HUDEP-2 (cell line): ENCODE measurements around the gene CRTC1.
A peak's percentile ranks its signal among the peaks of the same experiment; 100 is the strongest.

Experiments used
- DNase-seq, 76 experiments: peaks; one replicate each; lab custom pipeline; 2025; ENCODE audit not compliant: unreplicated experiment in 76 of 76; lab: John Stamatoyannopoulos, UW

The CRTC1 gene, protein sequence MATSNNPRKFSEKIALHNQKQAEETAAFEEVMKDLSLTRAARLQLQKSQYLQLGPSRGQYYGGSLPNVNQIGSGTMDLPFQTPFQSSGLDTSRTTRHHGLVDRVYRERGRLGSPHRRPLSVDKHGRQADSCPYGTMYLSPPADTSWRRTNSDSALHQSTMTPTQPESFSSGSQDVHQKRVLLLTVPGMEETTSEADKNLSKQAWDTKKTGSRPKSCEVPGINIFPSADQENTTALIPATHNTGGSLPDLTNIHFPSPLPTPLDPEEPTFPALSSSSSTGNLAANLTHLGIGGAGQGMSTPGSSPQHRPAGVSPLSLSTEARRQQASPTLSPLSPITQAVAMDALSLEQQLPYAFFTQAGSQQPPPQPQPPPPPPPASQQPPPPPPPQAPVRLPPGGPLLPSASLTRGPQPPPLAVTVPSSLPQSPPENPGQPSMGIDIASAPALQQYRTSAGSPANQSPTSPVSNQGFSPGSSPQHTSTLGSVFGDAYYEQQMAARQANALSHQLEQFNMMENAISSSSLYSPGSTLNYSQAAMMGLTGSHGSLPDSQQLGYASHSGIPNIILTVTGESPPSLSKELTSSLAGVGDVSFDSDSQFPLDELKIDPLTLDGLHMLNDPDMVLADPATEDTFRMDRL

DNA sequence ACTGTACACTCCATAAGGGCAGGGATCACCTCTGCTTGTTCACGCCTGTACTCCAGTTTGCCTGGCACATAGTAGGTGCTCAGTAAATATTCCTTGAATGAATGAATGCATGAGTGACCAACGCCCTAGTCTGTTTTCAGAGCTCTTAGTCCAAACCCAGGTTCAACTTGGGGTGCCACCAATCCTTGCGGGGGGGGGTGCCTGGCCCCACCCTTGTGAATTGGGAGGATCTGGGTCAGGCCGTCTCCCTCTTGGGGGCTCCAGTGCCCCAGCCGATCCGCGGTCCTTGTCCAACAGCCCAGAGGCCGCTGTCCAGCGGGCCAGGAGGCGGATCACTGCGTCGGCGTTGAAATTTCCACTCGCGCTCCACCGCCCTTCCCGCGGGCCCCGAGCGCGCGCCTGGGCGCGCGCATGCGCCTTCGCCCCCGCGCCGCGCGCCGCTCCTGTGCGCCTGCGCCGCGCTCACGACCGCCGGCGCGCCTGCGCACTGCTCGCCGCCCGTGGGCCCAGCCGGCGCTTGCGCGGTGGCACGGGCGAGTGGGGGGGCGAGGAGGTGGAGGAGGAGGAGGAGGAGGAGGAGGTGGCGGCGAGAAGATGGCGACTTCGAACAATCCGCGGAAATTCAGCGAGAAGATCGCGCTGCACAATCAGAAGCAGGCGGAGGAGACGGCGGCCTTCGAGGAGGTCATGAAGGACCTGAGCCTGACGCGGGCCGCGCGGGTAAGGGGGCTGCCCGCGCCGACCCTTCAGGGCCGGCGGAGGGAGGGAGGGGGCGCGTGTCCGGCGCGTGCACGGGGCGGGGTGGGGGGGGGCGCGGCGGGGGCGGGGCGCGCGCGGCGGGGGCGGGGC is at the start of gene CRTC1:
TSS of gene CRTC1 (plus strand) at position 572 of the 849 bp plus-strand sequence. CDS start at position 595, 23 bp downstream.
- DNase-seq = peak in 75 of 76 experiments; percentile 32 to 96 (median 88)

DNA sequence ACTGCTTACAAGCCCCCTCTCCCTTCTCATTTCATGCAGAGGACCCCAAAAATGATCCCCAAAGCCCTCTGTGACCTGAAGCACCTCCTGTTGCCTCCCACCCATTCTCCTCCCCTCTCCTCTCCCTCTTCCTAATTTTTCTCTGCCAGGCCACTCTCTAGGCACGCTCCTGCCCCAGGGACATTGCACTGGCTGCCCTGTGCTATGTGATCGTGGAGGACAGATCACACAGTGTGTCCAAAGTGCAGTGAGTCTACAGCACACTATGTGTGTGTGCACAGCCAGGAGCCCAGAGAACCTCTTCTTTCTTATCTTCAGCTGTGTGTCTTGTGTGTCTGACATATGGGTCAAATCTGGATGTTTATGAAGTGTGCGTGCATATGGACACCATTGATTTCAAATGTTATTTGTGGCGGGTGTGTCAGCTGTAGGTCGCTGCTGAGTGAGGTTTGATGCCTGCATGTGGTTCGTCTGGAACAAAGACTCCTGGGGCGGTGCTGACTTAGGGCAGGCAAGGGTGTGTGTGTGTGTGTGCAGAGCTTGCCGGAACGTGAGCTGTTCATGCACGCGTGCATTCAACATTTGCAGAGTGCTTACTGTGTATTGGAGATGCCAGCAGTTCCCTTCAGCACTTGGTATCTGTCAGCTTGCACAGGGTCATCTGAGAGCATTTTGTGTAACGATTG is 48.7 kb upstream of the CRTC1 start:
- peak in 3 of 76 experiments; percentile 11 to 40 (median 17) for DNase-seq

DNA sequence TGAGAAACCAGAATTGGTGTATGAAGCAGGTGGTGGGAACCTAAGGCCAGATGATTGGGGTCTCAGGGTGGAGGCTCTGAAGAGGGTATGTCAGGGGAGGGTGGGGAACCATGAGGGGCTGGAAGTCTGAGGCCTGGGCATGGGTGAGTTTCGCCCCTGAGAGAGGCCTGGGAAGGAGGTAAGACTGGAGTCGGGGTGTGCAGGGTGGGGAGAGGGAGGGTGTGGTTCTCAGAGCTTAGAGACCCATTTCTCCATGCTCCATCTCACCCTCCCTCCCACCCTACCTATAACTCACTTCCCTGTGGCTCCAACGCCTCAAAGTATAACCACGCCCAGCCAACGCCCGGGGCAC is 47.7 kb upstream of the CRTC1 start:
- DNase-seq = no peak

DNA sequence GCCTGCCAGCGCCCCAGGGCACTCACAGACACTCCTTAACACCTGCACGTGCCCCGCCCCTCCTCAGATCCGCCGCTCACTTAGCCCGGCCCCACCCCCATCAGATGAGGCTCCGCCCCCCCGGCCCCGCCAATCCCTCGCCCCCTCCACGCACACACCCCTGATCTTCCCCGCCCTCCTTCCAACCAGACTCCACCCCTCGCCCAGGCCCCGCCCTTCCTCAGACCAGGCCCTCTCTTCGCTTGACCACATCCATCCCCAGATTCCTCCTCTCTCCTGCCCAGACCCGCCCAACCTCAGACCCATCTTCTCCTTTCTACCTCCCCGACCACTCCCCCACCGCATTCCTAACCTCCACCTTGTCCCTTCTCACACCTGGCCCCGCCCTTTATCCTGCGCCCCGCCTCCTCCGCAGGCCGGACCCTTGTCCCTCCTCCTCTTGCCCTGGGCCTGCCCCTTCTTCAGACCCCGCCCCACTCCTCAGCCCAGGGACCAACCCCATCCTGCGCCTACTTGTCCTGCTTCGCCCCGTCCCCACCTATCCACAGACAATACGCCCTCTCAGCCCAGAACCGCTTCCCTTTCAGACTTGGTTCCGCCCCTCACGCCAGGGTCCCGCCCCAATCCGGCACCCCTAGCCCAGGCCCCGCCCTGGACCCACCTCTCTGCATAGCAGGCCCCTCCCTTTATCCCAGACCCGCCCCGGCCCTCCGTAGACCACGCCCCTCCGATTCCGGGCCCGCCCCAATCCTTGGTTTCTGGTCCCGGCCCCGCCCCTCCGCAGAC is 47.1 kb upstream of the CRTC1 start:
- peak; percentile 79 to 100 (median 98) for DNase-seq

DNA sequence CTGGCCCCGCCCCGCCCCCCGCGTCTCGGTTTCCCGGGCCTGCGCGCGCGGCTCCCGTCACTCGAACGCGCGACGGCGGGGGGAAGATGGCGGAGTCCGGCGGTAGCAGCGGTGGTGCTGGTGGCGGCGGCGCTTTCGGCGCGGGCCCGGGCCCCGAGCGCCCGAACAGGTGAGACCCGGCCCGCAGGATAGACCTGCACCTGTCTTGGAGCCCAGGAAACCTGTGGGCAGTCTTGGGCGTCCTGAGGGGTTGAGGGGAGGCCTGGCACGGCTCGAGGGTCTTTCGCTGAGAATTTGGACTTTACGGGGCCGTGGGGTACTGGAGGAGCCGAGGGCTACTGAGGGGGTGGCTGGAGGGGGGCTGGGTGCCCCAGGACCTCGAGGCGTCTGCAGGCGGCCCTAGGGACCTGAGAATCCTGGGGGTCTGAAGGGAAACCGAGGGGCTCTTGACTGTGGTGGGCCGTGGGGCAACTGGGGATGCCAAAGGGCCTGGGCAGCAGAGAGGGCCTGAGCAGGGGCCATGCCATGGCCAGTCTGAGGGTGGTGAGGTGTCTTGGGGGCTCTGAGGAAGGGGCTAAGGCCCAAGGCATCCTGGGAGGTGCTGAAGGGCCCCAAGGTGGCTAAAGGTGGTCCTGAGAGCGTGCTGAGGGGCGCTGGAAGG is 46.4 kb upstream of the CRTC1 start, which contains the start of gene KLHL26:
TSS of gene KLHL26 (plus strand) at position 60 of the 661 bp plus-strand sequence. CDS start at position 87, 27 bp downstream.
- no peak for DNase-seq

DNA sequence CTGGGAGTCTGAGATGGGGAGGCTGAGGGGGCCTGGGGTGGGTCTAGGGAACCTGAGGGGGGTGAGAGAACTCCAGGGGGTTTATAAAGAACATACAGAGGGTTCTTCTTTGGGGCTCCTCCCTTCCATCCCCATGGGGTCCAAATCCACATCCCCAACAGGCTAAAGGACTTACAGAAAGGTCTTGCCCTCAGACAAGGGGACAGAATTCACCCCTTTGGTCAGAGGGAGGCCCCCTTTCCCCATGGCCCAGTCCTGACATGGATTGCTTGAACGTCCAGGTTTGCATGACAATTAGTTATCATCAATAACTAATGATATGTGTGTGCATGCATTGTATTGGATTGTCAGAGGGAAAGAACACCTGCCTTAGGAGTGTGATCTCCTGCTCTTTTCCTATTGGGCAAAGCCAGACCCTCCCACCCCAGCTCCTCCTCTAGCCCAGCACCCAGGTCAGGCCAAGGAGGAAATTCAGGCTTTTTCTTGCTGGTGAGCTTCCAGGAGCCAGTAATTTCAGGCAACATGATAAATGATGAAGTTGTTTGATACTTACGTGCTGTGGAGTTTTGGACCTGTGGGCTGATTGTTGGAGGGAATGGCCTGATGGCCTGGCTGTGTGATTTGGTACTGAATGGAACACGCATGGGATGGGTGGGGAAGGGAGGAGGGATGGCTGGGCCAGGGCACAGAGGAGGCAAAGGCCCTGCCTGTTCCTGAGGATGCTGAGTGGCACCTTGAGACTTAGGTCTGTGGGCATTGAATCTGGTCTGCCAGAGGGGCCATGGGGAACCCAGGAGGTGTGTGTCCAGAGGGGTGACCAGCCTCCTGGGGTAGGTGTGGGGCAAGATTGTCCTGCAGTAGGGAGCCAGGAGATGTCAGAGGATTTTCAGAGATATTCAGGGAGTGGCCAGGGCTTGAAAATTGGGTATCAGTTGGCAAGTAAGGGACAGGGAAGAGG is 45.5 kb upstream of the CRTC1 start:
- peak in 4 of 76 experiments; percentile 12 to 34 (median 17) for DNase-seq

DNA sequence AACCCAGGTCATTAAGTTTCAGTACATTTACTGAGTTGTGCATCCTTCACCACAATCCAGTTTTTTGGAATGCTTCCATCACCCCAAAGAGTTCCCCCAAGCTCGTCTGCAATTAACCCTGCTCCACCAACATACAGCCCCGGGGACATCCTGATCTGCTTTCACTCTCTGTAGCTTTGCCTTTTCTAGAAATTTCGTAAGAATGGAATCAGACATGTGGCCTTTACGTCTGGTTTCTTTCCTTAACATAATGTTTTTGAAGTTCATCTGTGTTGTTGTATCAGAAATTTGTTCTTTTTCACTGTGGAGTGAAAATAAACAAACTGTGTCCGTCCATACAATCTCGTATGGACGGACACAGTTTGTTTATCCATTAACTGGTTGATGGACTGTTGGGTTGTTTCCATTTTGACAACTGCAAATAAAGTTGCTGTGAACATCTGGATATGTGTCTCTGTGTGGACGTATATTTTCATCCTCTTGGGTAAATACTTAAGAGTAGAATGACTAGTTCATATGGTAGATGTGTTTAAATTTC is 43.7 kb upstream of the CRTC1 start:
- no peak for DNase-seq

DNA sequence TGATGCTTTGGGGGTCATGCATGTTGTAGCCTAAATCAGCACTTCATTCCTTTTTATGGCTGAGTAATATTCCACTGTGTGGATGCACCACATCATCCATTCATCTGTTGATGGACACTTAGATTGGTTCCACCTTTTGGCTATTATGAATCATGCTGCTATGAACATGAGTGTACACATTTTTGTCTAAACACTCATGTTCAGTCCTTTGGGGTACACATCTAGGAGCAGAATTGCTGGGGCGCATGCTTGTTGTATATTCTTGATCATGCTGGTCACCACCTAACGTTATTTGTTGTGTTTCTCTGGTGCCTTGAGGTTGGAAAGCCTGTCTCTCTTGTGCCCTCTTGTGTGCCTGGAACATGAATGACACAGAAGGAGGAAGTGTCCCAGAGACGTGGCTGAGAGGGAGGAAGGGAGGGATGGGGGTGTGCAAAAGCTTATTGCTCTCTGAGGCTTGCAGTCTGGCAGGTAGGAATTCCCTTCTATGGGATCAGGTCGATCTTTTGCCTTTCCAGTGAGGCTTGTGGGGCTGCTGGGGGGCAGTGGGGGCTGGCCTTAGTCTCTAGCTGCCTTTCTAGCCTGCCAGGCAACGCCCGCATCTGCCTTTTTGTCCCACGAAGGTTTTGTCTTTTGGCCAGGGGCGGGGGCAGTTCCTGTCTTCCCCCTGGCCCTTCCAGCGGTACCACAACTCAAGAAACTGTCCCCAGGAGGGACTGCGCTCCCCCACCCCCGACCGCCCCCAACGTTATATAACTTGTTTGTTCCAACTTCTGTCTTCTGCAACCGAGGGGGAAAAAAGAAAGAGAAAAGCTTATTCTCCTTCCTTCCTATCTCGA is 39.1 kb upstream of the CRTC1 start:
- peak in 15 of 76 experiments; percentile 13 to 44 (median 28) for DNase-seq

DNA sequence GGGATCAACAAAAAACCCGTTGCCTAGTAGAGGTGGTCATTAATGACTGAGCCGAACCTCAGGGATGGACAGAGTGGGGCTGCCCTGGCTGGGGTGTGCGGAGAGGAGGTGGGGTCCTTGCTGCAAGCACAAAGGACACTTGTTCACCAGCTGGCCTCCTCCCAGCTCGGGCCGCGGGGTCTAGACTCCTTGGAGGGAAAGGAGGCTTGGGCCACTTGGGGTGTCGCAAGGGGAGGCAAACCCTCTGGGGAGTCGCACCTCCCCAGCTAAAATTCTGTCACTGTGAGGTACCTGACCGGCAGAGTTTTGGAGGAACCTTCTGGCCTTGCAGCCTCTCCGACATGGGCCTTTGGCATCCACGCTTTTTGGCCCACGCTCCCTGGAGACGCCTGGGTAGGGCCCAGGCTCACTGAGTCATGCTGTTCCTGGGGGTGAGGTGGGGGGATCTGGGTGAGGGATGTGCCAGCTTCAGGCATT is 38.4 kb upstream of the CRTC1 start:
- DNase-seq = no peak

DNA sequence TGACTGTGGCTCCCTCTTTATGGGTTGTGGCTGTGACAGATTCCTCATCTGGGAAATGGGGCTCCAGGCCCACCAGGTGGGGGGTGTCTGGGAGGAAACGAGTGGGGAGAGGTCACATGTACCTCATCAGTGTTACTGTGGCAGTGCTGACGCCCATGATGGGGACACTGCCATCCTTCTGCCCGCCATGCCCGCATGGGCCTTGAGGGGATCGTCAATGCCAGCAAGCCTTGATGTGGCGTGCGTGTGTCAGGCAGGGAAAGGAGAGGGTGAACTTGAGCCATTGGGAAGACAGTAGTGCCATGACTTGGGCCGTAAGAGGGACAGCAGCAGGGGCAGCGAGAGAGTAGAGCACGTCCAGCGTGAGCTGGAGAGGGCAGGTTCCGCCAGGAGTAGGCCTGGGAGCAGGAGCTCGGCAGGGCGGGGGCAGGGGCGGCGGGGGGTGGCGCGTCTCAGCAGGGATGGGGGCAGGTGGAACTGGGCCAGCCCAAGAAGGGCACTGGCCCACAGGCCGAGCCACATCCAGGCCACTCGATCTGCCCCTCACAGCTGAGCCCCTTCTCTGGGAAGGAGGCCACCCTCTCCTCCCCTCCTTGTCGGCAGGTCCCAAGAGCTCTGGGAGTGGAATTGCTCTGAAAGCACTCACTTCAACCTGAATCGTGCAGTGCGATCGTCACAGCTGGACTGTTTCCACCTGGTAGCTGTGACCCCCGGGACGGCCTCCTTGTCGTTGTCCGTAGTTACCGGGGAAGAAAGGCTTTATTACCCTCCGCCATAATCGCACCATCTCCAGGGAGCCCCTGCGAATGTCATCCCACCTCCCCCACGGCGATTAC is 36.7 kb upstream of the CRTC1 start:
- no peak for DNase-seq

DNA sequence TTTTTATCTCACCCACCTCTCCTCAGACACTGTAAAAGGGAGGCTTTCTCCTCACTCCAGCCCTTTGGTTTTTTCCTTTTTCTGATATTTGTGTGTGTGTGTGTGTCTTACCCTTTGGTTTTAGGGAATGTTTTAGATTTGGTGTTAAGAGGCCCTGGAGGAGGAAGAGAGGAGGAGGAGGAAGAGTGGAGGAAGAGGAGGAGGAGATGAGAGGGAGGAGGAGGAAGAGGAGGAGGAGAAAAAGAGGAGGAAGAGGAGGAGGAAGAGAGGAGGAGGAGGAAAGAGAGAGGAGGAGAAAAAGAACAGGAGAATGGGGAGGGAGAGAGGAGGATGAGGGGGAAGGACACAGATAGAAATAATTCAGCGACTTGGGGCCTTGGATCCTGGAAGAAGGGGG is 36.1 kb upstream of the CRTC1 start:
- DNase-seq = no peak

DNA sequence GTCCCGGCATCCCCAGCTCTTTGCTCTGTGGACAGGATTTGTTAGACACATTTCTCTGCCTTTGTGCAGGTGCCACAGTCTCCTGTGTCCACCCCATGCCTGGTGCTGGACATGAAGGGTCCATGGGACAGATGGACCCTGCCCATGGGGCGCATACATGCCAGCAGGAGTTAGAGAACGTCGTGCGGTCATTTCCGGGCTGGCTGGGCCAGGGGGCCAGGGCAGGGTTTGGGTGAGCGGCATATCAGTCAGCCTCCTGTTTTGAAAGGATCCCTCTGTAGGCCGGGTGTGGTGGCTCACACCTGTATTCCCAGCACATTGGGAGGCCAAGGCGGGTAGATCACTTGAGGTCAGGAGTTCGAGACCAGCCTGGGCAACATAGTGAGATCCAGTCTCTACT is 35.7 kb upstream of the CRTC1 start:
- no peak for DNase-seq

DNA sequence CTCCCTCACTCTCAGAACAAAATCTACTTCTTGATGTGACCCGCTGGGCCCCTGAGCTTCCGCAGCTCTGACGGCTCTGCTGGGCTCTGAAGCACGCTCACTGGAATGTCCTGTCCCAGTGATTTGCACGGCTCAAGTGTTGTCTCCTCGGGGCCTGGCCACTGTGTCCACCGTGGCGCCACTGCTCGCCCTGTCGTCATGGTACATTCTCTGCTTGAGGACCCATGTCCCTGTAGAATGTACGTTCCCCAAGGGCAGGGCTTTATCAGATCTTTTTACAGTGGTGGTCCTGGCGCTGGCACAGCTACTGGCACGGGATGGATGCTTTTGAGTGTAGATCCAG is 34.5 kb upstream of the CRTC1 start:
- DNase-seq = no peak

DNA sequence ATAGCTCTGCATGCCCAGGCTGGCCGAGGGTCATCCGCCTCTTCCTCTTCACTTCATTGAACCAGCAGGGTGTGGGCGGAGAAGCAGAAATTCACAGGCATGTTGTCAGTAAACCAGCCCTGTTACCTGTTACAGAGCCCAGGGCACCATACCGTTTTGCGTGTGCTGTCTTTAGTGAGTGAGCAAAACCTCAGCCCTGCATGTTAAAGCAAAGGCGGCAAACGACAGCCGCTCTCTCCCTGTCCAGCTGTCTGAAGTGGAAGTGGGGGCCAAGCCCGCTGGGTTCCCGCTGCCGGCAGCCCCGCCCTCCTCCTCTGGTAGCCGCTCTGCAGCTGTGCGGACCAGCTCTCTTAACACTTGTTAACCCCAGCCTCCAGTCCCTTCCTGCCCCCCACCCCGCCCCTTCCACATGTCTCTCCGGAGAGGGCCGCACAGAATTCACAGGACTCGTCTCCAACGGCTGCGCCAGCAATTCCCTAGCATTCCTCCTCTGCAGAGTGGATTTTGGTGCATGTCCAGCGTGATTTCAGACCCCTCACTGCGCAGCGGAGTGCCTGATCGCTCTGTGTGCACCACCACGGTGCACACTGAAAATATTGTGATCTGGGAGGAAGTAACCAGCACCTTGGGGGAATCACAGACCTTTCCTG is 34.0 kb upstream of the CRTC1 start:
- DNase-seq = no peak

DNA sequence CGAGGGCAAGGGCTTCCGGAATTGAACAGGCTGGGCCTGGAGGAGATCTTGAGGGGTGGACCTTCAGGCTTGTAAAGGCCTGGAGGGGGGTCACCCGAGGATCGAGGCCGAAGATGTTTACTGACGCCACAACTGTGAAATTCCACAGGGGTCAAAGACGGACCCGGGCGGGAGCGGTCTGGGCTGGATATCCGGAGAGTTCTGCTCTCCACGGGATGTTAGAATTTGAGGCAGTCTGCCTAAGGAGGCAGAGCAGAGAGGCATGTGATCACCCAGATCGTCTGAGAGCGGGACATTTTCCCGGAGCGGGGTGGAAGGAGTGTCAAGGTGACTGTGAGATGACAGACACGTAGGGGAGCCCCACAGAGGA is 33.5 kb upstream of the CRTC1 start:
- DNase-seq = no peak
